LNCaP clone FGC (cell line): ENCODE measurements around the gene EHD3.
"Not testable (repeated sequence)": the region's sequence is repeated elsewhere in the genome, so short reads cannot be mapped to it uniquely, and the experiment has no call there.

Experiments used
- DNase-seq: peaks from one replicate; pipeline ENCODE4 v3.0.0-alpha.2; 2011; ENCODE audit warnings: low read depth
- H3K4me3 ChIP-seq: 2 replicates; pipeline ENCODE4 v1.5.1; 2011; ENCODE audit warnings: mild to moderate bottlenecking, low read depth, low read length, control low read depth
- TF ChIP-seq, protein P1 (sequence below): IDR thresholded peaks from 2 replicates; pipeline ENCODE4 v1.5.1; 2012; ENCODE audit warnings: mild to moderate bottlenecking; ENCODE audit not compliant: control insufficient read depth, insufficient read depth; ENCODE audit errors: extremely low read depth

The EHD3 gene

DNA sequence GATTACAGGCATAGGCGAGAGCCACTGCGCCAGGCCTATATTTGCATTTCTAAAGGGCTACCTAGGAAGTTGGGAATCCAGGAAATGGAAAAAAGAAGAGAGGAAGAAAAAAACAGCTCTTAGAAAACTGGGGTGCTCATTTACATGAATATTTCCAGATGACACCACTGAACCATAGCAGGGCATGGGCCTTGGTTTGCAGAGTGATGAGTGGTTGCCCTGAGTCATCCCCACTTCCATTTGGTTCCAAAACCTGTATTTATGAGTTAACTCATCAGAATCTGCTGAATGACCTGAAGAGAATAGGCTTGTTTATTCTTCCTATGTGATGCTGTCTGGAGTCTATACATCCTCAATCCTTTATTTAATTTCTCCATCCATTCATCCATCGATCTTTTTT lies 36.2 kb downstream of the EHD3 start:
- no peak overlapping the region for H3K4me3 ChIP-seq
- TF ChIP-seq, protein P1, sequence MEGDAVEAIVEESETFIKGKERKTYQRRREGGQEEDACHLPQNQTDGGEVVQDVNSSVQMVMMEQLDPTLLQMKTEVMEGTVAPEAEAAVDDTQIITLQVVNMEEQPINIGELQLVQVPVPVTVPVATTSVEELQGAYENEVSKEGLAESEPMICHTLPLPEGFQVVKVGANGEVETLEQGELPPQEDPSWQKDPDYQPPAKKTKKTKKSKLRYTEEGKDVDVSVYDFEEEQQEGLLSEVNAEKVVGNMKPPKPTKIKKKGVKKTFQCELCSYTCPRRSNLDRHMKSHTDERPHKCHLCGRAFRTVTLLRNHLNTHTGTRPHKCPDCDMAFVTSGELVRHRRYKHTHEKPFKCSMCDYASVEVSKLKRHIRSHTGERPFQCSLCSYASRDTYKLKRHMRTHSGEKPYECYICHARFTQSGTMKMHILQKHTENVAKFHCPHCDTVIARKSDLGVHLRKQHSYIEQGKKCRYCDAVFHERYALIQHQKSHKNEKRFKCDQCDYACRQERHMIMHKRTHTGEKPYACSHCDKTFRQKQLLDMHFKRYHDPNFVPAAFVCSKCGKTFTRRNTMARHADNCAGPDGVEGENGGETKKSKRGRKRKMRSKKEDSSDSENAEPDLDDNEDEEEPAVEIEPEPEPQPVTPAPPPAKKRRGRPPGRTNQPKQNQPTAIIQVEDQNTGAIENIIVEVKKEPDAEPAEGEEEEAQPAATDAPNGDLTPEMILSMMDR = no peak
- no peak for DNase-seq

DNA sequence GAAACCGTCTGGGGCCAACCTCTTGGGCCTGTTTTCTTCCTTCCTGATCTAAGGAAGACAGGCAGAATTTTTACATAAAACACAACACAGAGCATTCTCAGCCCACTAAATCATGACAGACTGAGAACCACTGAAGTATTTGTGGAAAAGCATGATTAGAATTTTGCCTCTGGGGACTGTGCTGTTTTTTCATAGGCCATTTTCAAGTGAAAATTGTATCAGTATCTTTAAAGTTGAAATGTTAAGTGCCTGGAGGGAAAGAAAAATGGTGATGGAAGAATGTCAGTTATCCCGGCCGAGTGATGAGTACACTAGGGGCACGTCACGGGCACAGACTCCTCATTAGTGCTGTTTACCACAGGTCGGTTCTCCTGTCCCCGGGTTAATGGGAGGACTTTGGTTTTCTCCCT lies 36.9 kb downstream of the EHD3 start:
- no peak for DNase-seq
- H3K4me3 ChIP-seq = no peak overlapping the region
- TF ChIP-seq, protein P1 = no peak

DNA sequence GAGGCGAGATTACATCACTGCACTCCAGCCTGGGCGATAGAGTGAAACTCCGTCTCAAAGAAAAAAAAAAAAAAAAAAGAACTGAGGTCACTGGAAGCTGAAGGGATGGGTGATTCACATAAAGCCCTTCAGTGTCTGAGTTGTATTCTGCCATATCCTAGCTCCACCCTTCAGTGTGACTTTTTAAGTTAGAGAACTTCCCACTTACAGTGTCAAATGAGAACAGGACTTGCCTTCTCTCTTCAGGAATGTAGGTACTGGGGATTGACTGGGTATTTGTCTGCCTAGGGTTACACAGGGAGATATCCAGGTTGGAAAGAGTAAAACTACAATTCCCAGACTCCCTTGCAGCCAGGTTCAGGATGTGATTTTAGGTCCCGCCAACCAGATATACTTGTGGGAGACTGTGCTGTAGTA lies 37.9 kb downstream of the EHD3 start:
- H3K4me3 ChIP-seq = no peak overlapping the region
- TF ChIP-seq, protein P1 = no peak
- no peak for DNase-seq

- no peak for DNase-seq
- H3K4me3 ChIP-seq = no peak overlapping the region
- TF ChIP-seq, protein P1 = no peak
These were observed 40.6 kb downstream of the EHD3 start for GRCh38 chr2:31274401-31275075.

GRCh38 chr2:31275976-31276375 lies 42.0 kb downstream of the EHD3 start:
- H3K4me3 ChIP-seq = no peak overlapping the region
- no peak for DNase-seq
- TF ChIP-seq, protein P1 = no peak

DNA sequence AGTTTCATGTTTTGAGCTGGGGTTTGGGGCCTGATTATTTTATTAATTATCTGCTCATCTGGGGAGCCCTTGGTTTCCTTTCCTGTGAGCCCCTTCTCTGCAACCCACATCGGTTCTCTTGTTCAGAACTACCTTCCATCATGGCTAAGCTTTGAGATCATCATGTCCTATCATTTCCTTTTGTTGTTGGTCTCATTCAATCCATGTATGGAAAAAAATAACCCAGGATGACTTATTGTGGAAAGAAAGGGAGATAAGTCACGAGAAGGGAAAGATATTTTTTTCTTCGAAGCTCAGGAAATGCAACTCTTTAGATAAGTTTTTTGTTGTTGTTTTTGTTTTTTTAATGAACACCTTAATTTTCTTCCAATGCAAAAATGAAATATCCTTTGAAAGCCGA lies 43.7 kb downstream of the EHD3 start:
- no peak for DNase-seq
- no peak overlapping the region for H3K4me3 ChIP-seq
- TF ChIP-seq, protein P1 = no peak

DNA sequence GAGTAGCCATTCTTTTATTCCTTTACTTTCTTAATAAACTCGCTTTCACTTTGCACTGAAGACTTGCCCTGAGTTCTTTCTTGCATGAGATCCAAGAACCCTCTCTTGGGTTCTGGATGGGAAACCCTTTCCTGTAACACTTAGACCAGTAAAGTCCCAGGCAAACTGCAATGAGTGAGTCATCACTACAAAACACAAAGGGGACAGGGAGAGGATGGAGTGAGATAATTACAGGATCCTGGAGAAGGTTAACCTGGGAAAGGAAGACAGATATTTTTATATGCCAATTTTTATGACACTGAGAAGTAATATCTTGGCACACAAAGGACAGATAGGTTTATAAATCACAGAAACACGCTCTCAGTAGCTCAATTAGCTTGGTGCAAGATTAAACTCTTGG lies 48.7 kb downstream of the EHD3 start:
- no peak overlapping the region for H3K4me3 ChIP-seq
- DNase-seq = no peak
- TF ChIP-seq, protein P1 = no peak

GRCh38 chr2:31283193-31283919 lies 49.4 kb downstream of the EHD3 start:
- not testable (repeated sequence) for DNase-seq, H3K4me3 ChIP-seq
